Tibial artery (tissue), 4 donors: ENCODE measurements around the gene FTL.

Source experiments
- DNase-seq, 2 donors: peaks; one replicate each; pipeline ENCODE4 v3.0.0-alpha.2; 2019
- H3K27ac ChIP-seq, 2 donors: fragments of 200-600 bp; sonication (generic) in 1 of 2; 1 replicate in 1 of 2; 2 replicates in 1 of 2; pipeline ENCODE4 v1.5.1; 2018 to 2019; ENCODE audit warnings: mild to moderate bottlenecking in 1 of 2
- H3K27me3 ChIP-seq, 2 donors: fragments of 200-600 bp; sonication (generic) in 1 of 2; one replicate each; pipeline versions ENCODE4 v1.5.1 to v1.6.0; 2016 to 2019
- H3K36me3 ChIP-seq, 3 donors: fragments of 200-600 bp; sonication (generic) in 2 of 3; one replicate each; pipeline ENCODE4 v1.5.1; 2016 to 2019; ENCODE audit warnings: mild to moderate bottlenecking in 2 of 3
- H3K4me1 ChIP-seq, 4 donors: fragments of 200-600 bp; sonication (generic) in 2 of 4; 1 replicate in 3 of 4; 2 replicates in 1 of 4; pipeline ENCODE4 v1.5.1; 2016 to 2019
- H3K4me3 ChIP-seq, 2 donors: fragments of 200-600 bp; sonication (generic) in 1 of 2; 1 replicate in 1 of 2; 2 replicates in 1 of 2; pipeline ENCODE4 v1.5.1; 2018 to 2019; ENCODE audit warnings: mild to moderate bottlenecking in 2 of 2
- H3K9me3 ChIP-seq, 3 donors: fragments of 200-600 bp; sonication (generic) in 1 of 3; one replicate each; pipeline ENCODE4 v1.5.1; 2016 to 2019
- intact Hi-C: fragments of 100-400 bp; cut with DNase I; formaldehyde crosslinking; loops from one replicate; pipeline ENCODE4 v1.15.0; 2023; ENCODE audit warnings: low total_unique reads
- TF ChIP-seq, protein P1 (sequence below), 2 experiments: fragments of 200-600 bp in 1 of 2; fragments of 450-650 bp in 1 of 2; IDR thresholded peaks; one replicate each; pipeline ENCODE4 v1.5.1; 2017 to 2019; ENCODE audit warnings: antibody characterized with exemption in 2 of 2, mild to moderate bottlenecking in 1 of 2, moderate library complexity in 1 of 2

Gene FTL

DNA sequence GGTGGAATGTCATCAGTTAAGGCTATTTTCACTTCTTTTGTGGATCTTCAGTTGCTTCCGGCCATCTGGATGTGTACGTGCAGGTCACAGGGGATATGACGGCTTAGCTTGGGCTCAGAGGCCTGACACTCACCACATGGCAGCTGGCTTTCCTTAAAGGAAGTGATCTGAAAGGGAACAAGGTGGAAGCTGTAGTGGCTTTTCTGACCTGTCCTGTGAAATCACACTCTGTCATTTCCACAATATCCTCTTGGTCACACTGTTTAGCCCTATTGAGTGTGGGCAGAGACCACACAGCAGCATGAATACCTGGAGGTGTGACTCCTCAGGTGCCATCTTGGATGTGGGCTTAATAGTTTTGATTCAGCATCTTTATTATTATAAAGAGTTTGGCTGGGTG, 14.9 kb upstream of the FTL start:
- Histone ChIP-seq H3K36me3 (no peaks in the 10 kb centered on the region), H3K27me3 (no peaks in the 10 kb centered on the region), H3K27ac (no peak overlapping the region), H3K4me3 (no peak overlapping the region), H3K4me1 (peaks cover 0 to 8% (median 5%) of the 10 kb centered on the region in 4 donors), H3K9me3 (no peaks in the 10 kb centered on the region)
- DNase-seq = no peak
- TF ChIP-seq, protein P1, sequence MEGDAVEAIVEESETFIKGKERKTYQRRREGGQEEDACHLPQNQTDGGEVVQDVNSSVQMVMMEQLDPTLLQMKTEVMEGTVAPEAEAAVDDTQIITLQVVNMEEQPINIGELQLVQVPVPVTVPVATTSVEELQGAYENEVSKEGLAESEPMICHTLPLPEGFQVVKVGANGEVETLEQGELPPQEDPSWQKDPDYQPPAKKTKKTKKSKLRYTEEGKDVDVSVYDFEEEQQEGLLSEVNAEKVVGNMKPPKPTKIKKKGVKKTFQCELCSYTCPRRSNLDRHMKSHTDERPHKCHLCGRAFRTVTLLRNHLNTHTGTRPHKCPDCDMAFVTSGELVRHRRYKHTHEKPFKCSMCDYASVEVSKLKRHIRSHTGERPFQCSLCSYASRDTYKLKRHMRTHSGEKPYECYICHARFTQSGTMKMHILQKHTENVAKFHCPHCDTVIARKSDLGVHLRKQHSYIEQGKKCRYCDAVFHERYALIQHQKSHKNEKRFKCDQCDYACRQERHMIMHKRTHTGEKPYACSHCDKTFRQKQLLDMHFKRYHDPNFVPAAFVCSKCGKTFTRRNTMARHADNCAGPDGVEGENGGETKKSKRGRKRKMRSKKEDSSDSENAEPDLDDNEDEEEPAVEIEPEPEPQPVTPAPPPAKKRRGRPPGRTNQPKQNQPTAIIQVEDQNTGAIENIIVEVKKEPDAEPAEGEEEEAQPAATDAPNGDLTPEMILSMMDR (IDR thresholded peaks at IDR 0.05) = no peak
- intact Hi-C loops = no loop called here

DNA sequence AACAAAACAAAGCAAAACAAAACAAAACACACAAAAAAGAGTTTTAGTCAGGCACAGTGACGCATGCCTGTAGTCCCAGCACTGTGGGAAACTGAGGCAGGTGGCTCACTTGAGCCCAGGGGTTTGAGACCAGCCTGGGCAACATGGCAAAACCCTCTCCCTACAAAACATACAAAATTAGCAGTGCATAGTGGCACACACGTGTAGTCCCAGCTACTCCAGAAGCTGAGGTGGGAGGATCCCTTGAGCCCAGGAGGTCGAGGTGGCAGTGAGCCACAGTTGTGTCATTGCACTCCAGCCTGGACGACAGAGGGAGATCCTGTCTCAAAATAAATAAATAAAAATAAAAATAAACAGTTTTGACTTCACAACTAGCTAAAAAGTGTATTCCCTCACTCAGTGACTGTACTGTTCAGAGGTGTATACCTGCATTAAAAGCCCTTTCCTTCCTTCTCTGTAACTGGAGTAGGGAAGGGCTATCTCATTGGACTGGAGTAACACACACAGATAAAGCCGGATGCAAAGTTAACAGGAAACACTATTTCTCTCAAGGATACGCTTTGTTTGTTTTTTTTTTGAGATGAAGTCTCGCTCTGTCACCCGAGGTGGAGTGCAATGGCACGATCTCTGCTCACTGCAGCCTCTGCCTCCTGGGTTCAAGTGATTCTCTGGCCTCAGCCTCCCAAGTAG, 14.1 kb upstream of the FTL start:
- H3K36me3 ChIP-seq = no peaks in the 10 kb centered on the region
- peaks cover 0 to 16% (median 13%) of the 10 kb centered on the region in 4 donors for H3K4me1 ChIP-seq
- TF ChIP-seq, protein P1 (IDR thresholded peaks at IDR 0.05) = no peak
- H3K27ac ChIP-seq = no peak overlapping the region
- no peak overlapping the region for H3K4me3 ChIP-seq
- no peaks in the 10 kb centered on the region for H3K9me3 ChIP-seq
- DNase-seq = no peak
- no peaks in the 10 kb centered on the region for H3K27me3 ChIP-seq
- intact Hi-C loops = no loop called here

DNA sequence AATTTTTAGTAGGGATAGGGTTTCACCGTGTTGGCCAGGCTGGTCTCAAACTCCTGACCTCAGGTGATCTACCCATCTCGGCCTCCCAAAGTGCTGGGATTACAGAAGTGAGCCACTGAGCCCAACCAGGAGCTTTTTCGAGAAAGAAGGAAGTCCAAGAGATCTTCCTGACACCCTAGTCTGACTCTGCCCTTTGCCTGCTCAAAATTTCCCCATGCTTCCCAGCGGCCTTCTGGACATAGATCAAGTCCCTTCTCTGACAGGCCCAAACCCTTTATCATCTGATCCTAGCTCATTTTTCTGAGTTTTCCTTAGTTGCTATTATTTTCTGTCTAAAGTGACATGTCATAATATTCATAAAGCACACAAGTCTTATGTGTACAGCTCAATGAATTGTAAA, 12.0 kb upstream of the FTL start:
- Histone ChIP-seq H3K4me3 (no peak overlapping the region), H3K9me3 (no peaks in the 10 kb centered on the region), H3K27ac (peak overlapping the region in 1 of 2 donors; percentile 91), H3K36me3 (peaks cover 0 to 5% (median 0%) of the 10 kb centered on the region in 3 donors), H3K4me1 (peaks cover 0 to 20% (median 15%) of the 10 kb centered on the region in 4 donors), H3K27me3 (no peaks in the 10 kb centered on the region)
- no peak for DNase-seq
- TF ChIP-seq, protein P1 (IDR thresholded peaks at IDR 0.05) = no peak
- intact Hi-C loops = no loop called here

DNA sequence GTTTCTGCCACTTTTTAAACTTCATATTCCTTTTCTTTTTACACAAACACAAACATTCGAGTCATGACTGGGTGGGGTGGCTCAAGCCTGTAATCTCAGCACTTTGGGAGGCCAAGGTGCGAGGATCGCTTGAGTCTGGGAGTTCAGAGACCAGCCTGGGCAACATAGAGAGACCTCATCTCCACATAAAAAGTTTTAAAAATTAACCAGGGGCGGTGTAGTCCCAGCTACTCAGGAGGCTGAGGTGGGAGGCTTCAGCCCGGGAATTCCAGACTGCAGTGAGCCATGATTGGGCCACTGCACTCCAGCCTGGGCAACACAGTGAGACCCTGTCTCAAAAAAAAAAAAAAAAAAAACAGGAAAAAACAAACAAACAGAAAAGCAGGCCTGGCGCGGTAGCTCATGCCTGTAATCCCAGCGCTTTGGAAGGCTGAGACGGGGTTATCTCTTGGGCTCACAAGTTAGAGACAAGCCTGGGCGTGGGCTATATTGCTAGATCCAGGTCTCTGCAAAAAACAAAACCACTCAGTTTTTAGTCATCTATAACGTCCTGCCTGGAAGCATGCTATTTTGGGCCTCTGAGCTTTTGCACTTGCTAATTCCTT, 11.0 kb upstream of the FTL start:
- intact Hi-C loops = no loop called here

DNA sequence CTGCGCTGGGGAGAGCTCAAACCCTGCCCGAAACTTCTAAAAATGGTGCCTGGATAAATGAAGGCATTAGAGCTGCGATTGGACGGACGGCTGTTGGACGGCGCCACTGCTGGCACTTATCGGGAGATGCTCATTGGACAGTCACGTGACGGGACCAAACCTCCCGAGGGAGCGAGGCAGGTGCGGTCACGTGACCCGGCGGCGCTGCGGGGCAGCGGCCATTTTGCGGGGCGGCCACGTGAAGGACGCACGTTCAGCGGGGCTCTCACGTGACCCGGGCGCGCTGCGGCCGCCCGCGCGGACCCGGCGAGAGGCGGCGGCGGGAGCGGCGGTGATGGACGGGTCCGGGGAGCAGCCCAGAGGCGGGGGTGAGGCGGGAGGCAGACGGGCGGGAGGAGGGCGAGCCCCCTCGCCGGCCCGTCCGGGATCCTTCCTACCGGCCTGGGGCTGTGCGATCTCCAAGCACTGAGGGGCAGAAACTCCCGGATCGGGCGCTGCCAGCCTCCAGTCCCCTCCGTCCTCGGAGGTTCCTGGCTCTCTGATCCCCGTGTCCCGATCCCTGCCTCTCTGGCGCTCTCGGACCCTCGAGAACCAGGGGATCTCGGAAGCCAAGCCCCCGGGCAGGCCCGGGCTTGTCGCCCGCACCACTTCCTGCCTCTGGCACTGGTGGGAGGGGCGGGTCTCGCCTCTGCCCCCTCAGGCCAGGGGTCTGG, 10.4 kb upstream of the FTL start, which contains the start of gene BAX:
BAX (plus strand) TSS at position 281 of the 713 bp plus-strand sequence; CDS start at position 335, 54 bp downstream.
- intact Hi-C loops = no loop called here

More for the DNA sequence above, 11.0 kb upstream of the FTL start:
- Histone ChIP-seq H3K27me3 (no peaks in the 10 kb centered on the region), H3K36me3 (peaks cover 0 to 5% (median 0%) of the 10 kb centered on the region in 3 donors), H3K27ac (peak overlapping the region; percentile 91 to 94), H3K4me3 (peak overlapping the region; percentile 79 to 99), H3K9me3 (no peaks in the 10 kb centered on the region), H3K4me1 (peaks cover 0 to 20% (median 15%) of the 10 kb centered on the region in 4 donors)
- DNase-seq = no peak
- TF ChIP-seq, protein P1 (IDR thresholded peaks at IDR 0.05) = no peak

More for the DNA sequence above, 10.4 kb upstream of the FTL start, which contains the start of gene BAX:
- peak within 1 kb of the TSS; percentile 91 to 94 for H3K27ac ChIP-seq
- TF ChIP-seq, protein P1 (IDR thresholded peaks at IDR 0.05) = peak in 1 of 2 experiments; percentile 34
- H3K27me3 ChIP-seq = no peaks in the 10 kb centered on the region
- peak within 1 kb of the TSS; percentile 79 to 99 for H3K4me3 ChIP-seq
- peak; percentile 94 to 99 for DNase-seq
- no peaks in the 10 kb centered on the region for H3K9me3 ChIP-seq
- peaks cover 0 to 5% (median 0%) of the 10 kb centered on the region in 3 donors for H3K36me3 ChIP-seq
- H3K4me1 ChIP-seq = peaks cover 0 to 20% (median 15%) of the 10 kb centered on the region in 4 donors
